Activated T-cell treated with anti-CD3 and anti-CD28 coated beads, Interleukin-2, amount 50 U/mL, for 4 hours (primary cell): ENCODE measurements around the gene MYNN. TPM values are rescaled to one million over a fixed set of nuclear protein-coding genes. Genes with fewer than 3 reads are reported as not detected.
"Not testable (repeated sequence)": the region's sequence is repeated elsewhere in the genome, so short reads cannot be mapped to it uniquely, and the experiment has no call there.

Experiments used
- ATAC-seq, 2 donors: fragments of 200-7000 bp; cut with Tn5 transposase; one replicate each; pipeline ENCODE4 v1.10.0; 2021
- DNase-seq: peaks from one replicate; pipeline ENCODE4 v3.0.0-alpha.2; 2020
- H3K27me3 Mint-ChIP-seq: one replicate; pipeline ENCODE4 v1.8.0; 2021; ENCODE audit warnings: low read depth, mixed read lengths
- H3K36me3 Mint-ChIP-seq: one replicate; pipeline ENCODE4 v1.8.0; 2022; ENCODE audit warnings: mixed read lengths; ENCODE audit not compliant: insufficient read depth
- H3K4me1 Mint-ChIP-seq: one replicate; pipeline ENCODE4 v1.8.0; 2021; ENCODE audit warnings: low read depth, mixed read lengths
- H3K4me3 Mint-ChIP-seq: one replicate; pipeline ENCODE4 v1.8.0; 2021; ENCODE audit warnings: mild to moderate bottlenecking, moderate library complexity, mixed read lengths
- H3K9me3 Mint-ChIP-seq: one replicate; pipeline ENCODE4 v1.8.0; 2021; ENCODE audit warnings: mixed read lengths
- total RNA-seq, 3 donors: library from RNA; stranded (reverse); gene quantifications; one replicate each; pipeline ENCODE4 v1.2.1, GENCODE V29; 2021

MYNN gene
- total RNA-seq, result 10 to 100 TPM; 13.3 to 15.7 (median 14.8) TPM

DNA sequence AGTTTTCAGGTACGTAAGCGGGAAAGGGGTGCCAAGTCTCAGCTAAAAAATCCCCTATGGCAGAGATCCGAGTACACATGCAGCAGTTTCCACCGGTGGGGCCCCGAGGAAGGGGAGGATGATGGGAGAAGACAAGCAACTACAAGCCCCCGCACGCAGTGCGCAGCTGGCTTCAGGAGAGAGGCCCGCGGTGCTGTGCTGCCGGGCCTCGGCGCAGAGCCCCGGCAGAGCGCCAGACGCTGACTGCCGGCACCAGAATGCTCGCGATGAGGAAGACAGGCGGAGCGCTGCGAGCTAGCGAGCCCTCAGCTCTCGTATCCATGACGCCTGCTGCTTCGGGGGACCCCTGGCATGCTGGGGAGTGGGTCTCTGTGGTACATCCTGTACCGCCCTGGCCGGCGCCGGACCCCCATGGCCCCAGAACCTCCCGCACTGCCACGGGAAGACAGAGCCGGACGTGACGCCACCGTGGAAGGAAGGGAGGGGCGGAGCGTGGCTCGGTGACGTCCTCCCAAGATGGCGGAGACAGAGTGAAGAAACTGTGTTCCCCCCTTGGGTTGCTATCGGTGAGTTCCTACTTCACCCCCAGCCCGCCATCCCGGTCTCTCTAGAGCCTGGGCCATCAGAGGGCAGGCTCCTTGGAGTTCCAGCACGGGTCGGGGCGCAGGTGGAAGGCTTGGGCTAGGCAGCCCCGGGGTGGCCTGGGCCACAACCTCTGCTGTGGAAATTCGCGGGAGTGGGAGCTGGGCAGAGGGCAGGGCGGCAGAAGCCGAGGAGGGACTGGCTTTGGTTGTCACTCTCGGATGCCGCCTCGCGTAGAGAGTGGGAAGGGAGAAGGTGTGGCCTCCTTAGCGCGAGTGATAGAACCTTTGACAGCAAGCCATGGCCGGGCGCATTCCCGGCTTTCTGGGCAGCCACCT is at the start of gene MYNN:
TSS of gene MYNN (plus strand) at position 500 of the 920 bp plus-strand sequence. CDS start 900 bp downstream, outside the sequence.
- Mint-ChIP-seq H3K36me3 (peaks cover 23% of the 10 kb centered on the region), H3K4me3 (peak within 1 kb of the TSS; percentile 100), H3K9me3 (no peaks in the 10 kb centered on the region), H3K4me1 (peaks cover 42% of the 10 kb centered on the region), H3K27me3 (no peaks in the 10 kb centered on the region)
- ATAC-seq (peak; percentile 86 to 89), DNase-seq (peak; percentile 90)

DNA sequence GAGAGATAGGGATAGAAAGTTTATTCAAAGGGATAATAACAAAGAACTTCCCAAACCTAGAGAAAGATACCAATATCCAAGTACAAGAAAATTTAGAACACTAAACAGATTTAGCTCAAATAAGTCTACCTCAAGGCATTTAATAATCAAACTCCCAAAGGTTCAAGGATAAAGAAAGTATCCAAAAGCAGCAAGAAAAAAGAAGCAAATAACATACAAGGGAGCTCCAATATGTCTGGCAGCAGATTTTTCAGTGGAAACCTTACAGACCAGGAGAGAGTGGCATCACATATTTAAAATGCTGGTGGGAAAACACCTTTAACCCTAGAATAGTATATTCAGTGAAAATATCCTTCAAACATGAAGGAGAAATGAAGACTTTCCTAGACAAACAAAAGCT is 41.3 kb upstream of the MYNN start:
- not testable (repeated sequence) for H3K36me3 Mint-ChIP-seq, DNase-seq, ATAC-seq, H3K4me1 Mint-ChIP-seq, H3K4me3 Mint-ChIP-seq
- peaks cover 45% of the 10 kb centered on the region for H3K9me3 Mint-ChIP-seq
- H3K27me3 Mint-ChIP-seq, result peaks cover 37% of the 10 kb centered on the region

GRCh38 chr3:169739067-169739466 is 34.1 kb upstream of the MYNN start:
- ATAC-seq (no peak), DNase-seq (no peak)
- Mint-ChIP-seq H3K4me3 (no peak overlapping the region), H3K9me3 (peaks cover 21% of the 10 kb centered on the region), H3K36me3 (no peaks in the 10 kb centered on the region), H3K4me1 (no peaks in the 10 kb centered on the region), H3K27me3 (peaks cover 5% of the 10 kb centered on the region)

- peaks cover 7% of the 10 kb centered on the region for H3K4me1 Mint-ChIP-seq
- DNase-seq (no peak), ATAC-seq (peak in 1 of 2 donors; percentile 21)
- peaks cover 23% of the 10 kb centered on the region for H3K27me3 Mint-ChIP-seq
- no peak overlapping the region for H3K4me3 Mint-ChIP-seq
- H3K9me3 Mint-ChIP-seq, result no peaks in the 10 kb centered on the region
- no peaks in the 10 kb centered on the region for H3K36me3 Mint-ChIP-seq
Measured at GRCh38 chr3:169744366-169745054, 28.7 kb upstream of the MYNN start.

GRCh38 chr3:169746924-169747323 is 26.3 kb upstream of the MYNN start:
- ATAC-seq (no peak), DNase-seq (no peak)
- Mint-ChIP-seq H3K4me1 (peaks cover 7% of the 10 kb centered on the region), H3K9me3 (no peaks in the 10 kb centered on the region), H3K4me3 (no peak overlapping the region), H3K27me3 (peaks cover 24% of the 10 kb centered on the region), H3K36me3 (no peaks in the 10 kb centered on the region)

DNA sequence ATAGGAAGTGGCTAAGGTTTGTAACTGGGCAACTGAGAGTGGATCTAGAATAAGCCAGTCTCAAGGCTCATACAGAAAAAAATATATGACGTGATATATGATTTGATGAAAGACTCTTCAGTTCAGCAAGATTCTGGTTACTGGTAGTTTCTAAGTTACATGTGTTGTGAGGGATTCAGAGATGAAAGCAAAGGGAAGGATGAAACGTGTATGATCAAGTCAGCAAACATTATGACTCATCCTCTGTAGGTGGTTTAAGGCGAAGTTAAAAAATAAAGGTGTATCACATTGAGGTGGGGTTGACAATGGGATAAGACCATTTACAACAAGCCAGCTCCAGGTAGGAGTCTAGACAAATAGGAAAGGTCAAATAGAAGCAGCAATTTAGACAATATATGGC is 24.5 kb upstream of the MYNN start:
- peaks cover 29% of the 10 kb centered on the region for H3K27me3 Mint-ChIP-seq
- peaks cover 7% of the 10 kb centered on the region for H3K4me1 Mint-ChIP-seq
- no peaks in the 10 kb centered on the region for H3K36me3 Mint-ChIP-seq
- H3K9me3 Mint-ChIP-seq, result no peaks in the 10 kb centered on the region
- peak in 1 of 2 donors; percentile 54 for ATAC-seq
- no peak for DNase-seq
- no peak overlapping the region for H3K4me3 Mint-ChIP-seq

DNA sequence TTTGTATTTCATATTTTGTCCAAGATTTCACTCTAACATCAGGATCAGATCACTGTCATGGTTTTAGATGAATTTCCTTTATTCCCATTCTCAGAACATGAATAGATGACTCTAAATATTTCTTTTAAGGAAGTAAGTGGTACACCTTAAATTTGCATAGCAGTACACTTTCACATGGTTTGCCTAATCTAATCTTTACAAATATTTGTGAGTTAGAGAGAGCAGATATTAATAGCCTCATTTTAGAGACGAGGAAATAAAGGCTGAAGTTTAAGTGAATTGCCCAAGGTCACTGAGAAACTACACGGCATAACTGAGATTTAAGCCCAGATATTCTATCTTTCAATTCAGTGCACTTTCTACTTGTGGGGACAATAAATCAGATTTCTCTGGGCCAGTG is 22.5 kb upstream of the MYNN start:
- Mint-ChIP-seq H3K4me3 (no peak overlapping the region), H3K36me3 (no peaks in the 10 kb centered on the region), H3K27me3 (peaks cover 29% of the 10 kb centered on the region), H3K9me3 (no peaks in the 10 kb centered on the region), H3K4me1 (peaks cover 7% of the 10 kb centered on the region)
- ATAC-seq, result no peak
- no peak for DNase-seq

- no peak for ATAC-seq
- H3K36me3 Mint-ChIP-seq, result no peaks in the 10 kb centered on the region
Measured at GRCh38 chr3:169751875-169752274, 21.3 kb upstream of the MYNN start.

DNA sequence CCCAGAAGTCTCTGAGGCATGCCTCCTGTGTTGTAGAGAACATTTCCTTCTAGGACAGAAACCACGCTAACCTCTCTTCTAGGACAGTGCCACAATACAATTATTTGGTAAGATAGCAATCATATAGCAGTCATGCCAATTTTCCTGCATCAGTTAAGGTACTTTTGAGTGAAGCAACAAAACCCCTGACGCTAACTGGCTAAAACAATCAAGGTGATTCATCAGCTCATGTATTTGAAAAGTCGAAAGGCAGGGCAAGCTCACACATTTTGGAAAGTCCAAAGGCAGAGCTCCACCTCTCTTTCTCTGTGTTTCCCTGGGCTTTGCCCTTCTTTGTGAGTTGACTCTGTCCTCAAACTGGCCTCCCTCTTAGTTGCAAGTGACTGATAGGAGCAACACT is 18.5 kb upstream of the MYNN start:
- Mint-ChIP-seq H3K4me1 (peaks cover 15% of the 10 kb centered on the region), H3K36me3 (no peaks in the 10 kb centered on the region), H3K4me3 (no peak overlapping the region), H3K27me3 (peaks cover 6% of the 10 kb centered on the region), H3K9me3 (no peaks in the 10 kb centered on the region)
- ATAC-seq, result no peak
- no peak for DNase-seq

More at GRCh38 chr3:169751875-169752274, 21.3 kb upstream of the MYNN start:
- peaks cover 7% of the 10 kb centered on the region for H3K4me1 Mint-ChIP-seq
- no peak overlapping the region for H3K4me3 Mint-ChIP-seq
- no peak for DNase-seq
- no peaks in the 10 kb centered on the region for H3K9me3 Mint-ChIP-seq
- H3K27me3 Mint-ChIP-seq, result peaks cover 23% of the 10 kb centered on the region

- ATAC-seq, result no peak
- H3K36me3 Mint-ChIP-seq, result no peaks in the 10 kb centered on the region
- H3K4me3 Mint-ChIP-seq, result no peak overlapping the region
- H3K27me3 Mint-ChIP-seq, result peaks cover 6% of the 10 kb centered on the region
- DNase-seq, result no peak
- no peaks in the 10 kb centered on the region for H3K9me3 Mint-ChIP-seq
- H3K4me1 Mint-ChIP-seq, result peaks cover 16% of the 10 kb centered on the region
Measured at GRCh38 chr3:169755488-169755887, 17.7 kb upstream of the MYNN start.

DNA sequence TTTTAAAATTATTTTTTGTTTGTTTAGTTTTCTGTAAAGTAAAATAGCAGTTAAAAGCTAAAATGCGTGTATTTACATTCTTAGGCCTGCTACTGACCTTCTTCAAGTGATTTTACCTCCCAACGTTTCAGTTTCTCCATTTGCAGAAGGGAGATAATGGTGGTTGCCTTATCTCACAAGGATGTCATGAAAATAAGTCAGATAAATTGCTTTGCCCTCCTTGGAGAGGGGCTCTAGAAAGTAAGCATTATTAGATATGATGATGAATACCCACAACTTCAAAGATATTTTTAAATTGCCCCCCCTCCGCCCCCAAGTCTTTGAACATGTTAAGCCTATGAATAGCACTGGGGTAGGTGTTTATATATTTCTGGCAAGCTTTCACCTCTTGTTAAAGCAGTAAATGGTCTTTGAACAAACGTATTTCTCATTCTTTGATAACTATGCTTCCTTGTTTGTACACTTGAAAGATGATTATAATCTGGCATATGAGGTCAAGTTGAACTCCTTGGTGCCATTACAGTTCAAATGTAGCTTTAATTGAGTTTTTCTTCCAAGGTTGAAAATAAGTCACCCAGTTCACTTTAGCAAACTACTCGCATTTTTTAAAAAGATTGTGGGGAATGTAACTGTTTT is 14.7 kb upstream of the MYNN start:
- ATAC-seq, result no peak
- DNase-seq, result no peak
- H3K9me3 Mint-ChIP-seq, result no peaks in the 10 kb centered on the region
- H3K27me3 Mint-ChIP-seq, result no peaks in the 10 kb centered on the region
- peaks cover 24% of the 10 kb centered on the region for H3K4me1 Mint-ChIP-seq
- H3K36me3 Mint-ChIP-seq, result no peaks in the 10 kb centered on the region
- no peak overlapping the region for H3K4me3 Mint-ChIP-seq

DNA sequence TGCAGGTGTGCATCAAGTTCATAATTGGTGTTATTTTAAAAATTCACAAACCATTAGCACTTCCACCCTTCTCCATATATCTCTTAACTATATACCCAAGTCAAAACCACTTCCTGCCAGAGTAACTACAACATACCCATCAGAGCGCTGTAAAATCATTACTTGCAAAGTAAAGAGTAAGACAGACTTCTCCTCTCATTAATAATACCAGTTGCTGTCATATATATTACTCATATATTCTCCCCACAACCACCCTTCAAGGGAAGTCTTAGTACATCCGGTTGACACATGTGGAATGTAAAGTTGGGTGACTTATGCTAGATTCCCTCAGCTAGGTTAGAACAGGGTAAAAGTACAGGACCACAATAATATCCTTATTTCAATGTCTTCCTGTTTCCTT is 13.9 kb upstream of the MYNN start:
- DNase-seq (no peak), ATAC-seq (peak; percentile 88 to 90)
- H3K4me3 Mint-ChIP-seq, result peak overlapping the region; percentile 6
- no peaks in the 10 kb centered on the region for H3K27me3 Mint-ChIP-seq
- H3K9me3 Mint-ChIP-seq, result no peaks in the 10 kb centered on the region
- H3K36me3 Mint-ChIP-seq, result no peaks in the 10 kb centered on the region
- H3K4me1 Mint-ChIP-seq, result peaks cover 31% of the 10 kb centered on the region

DNA sequence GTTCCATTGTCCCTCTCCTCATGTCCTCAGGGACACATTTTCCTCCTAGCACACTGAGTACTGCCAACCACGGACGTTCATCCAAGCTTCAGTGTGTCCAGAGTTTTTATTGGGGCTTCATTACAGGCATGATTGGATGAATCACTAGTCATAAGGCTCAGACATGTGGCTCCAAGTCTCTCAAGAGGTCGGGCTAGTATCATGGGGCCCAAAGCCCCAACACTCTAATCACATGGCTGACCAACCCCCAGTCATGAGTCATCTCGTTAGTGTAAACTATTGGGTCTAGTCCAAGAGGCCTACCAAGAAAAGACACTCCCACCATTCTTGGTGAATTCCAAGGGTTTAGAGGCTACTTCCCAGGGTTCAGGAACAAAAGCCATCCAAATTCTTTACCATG is 12.7 kb upstream of the MYNN start:
- no peaks in the 10 kb centered on the region for H3K9me3 Mint-ChIP-seq
- H3K4me1 Mint-ChIP-seq, result peaks cover 36% of the 10 kb centered on the region
- no peak for DNase-seq
- no peak for ATAC-seq
- no peaks in the 10 kb centered on the region for H3K36me3 Mint-ChIP-seq
- no peak overlapping the region for H3K4me3 Mint-ChIP-seq
- H3K27me3 Mint-ChIP-seq, result no peaks in the 10 kb centered on the region

- DNase-seq (peak; percentile 48), ATAC-seq (peak; percentile 46 to 49)
- peak overlapping the region; percentile 95 for H3K4me3 Mint-ChIP-seq
- H3K27me3 Mint-ChIP-seq, result no peaks in the 10 kb centered on the region
- peaks cover 6% of the 10 kb centered on the region for H3K9me3 Mint-ChIP-seq
- peaks cover 26% of the 10 kb centered on the region for H3K4me1 Mint-ChIP-seq
- no peaks in the 10 kb centered on the region for H3K36me3 Mint-ChIP-seq
Measured at GRCh38 chr3:169764312-169764881, 8.8 kb upstream of the MYNN start.
